Erythroblast (primary cell): ENCODE measurements around the gene LCTL.

Source experiments
- GATA1 ChIP-seq: IDR thresholded peaks from 2 replicates; pipeline ENCODE4 v1.6.1; 2011; ENCODE audit warnings: low read depth, mild to moderate bottlenecking, control low read depth, low read length, moderate library complexity
- POLR2A ChIP-seq: IDR thresholded peaks from 2 replicates; pipeline ENCODE4 v1.6.1; 2011; ENCODE audit warnings: mild to moderate bottlenecking, low read length

- TF ChIP-seq POLR2A, result no peak
- no peak for TF ChIP-seq GATA1
Observed at GRCh38 chr15:66591322-66591862, 25.6 kb upstream of the LCTL start.
